K562 (cell line): Measurements from ENCODE around the gene ACBD3.

Experiments
- CTCF ChIP-seq, 3 experiments: IDR thresholded peaks in 2 of 3; conservative IDR thresholded peaks in 1 of 3; 2 replicates each; pipeline ENCODE4 v1.5.1; 2011 to 2012; ENCODE audit warnings: low read length in 3 of 3, mild to moderate bottlenecking in 3 of 3, control low read depth in 2 of 3, improper control_type of control experiment in 1 of 3, inconsistent platforms in 1 of 3, low read depth in 1 of 3, mixed read lengths in 1 of 3, moderate library complexity in 1 of 3; ENCODE audit not compliant: insufficient read depth in 2 of 3
- POLR2A ChIP-seq: fragments of 450-650 bp; conservative IDR thresholded peaks from 2 replicates; pipeline ENCODE4 v1.6.1; 2016

- TF ChIP-seq CTCF (IDR thresholded peaks at IDR 0.05 in 2 of 3, conservative IDR thresholded peaks at IDR 0.05 in 1 of 3; ENCODE audit: insufficient read depth in 2 of 3, low read depth in 1 of 3, low read length in 3 of 3) (no peak), POLR2A (no peak)
Measured at GRCh38 chr1:226104671-226105121, 81.8 kb downstream of the ACBD3 start.
